ENCODE results near the gene ZFAND2A.

- TF ChIP-seq, protein P1, sequence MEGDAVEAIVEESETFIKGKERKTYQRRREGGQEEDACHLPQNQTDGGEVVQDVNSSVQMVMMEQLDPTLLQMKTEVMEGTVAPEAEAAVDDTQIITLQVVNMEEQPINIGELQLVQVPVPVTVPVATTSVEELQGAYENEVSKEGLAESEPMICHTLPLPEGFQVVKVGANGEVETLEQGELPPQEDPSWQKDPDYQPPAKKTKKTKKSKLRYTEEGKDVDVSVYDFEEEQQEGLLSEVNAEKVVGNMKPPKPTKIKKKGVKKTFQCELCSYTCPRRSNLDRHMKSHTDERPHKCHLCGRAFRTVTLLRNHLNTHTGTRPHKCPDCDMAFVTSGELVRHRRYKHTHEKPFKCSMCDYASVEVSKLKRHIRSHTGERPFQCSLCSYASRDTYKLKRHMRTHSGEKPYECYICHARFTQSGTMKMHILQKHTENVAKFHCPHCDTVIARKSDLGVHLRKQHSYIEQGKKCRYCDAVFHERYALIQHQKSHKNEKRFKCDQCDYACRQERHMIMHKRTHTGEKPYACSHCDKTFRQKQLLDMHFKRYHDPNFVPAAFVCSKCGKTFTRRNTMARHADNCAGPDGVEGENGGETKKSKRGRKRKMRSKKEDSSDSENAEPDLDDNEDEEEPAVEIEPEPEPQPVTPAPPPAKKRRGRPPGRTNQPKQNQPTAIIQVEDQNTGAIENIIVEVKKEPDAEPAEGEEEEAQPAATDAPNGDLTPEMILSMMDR (conservative IDR thresholded peaks at IDR 0.05): no peak
- TF ChIP-seq EZH2 (IDR thresholded peaks at IDR 0.05; ENCODE audit: low read depth): no peak
Measured at GRCh38 chr7:1120791-1121190, 39.2 kb downstream of the ZFAND2A start.

Data from PC-9 (cell line).